HG03025 (cell line): ENCODE results near the gene ALDH16A1.

Source experiments
- ATAC-seq: cut with Tn5 transposase; IDR thresholded peaks from one replicate; pipeline ENCODE4 v1.9.1; 2021; ENCODE audit warnings: mild to moderate bottlenecking, moderate library complexity; ENCODE audit not compliant: unreplicated experiment, low FRiP score

The ALDH16A1 gene

DNA sequence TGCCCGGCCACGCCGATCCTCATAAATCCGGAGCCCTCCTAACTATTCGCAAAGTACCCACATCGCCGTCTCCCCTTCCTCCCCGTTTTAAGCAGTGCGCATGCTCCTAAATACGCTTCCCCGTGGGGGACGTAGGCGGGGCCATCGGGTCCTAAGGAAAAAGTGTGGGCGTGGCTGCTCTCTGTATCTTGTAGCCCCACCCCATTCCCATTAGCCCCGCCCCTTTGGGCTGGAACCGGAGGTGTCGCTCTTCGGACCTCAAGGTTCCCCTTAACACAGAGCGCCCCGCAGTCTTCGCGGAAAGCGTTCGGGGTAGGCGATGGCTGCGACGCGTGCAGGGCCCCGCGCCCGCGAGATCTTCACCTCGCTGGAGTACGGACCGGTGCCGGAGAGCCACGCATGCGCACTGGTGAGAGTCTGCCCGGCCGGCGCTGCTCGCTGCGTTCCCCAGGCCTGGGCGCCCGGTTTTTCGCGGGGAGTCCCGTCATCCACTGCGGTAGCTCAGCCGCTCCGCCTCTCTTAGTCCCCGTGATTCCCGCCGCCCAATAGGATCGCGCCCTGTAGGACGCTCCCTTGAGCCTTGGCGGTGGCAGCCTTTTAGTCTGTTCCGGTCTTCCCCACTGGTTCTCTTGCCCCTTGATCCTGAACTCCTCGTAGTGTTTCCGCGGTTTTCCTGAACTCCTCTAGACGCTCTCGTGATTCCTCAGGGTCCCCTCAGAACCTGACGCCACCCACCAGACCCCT lies at the start of gene ALDH16A1:
TSS of gene ALDH16A1 (plus strand) at position 213 of the 744 bp plus-strand sequence. CDS start at position 320, 107 bp downstream.
- ATAC-seq = peak; percentile 76

DNA sequence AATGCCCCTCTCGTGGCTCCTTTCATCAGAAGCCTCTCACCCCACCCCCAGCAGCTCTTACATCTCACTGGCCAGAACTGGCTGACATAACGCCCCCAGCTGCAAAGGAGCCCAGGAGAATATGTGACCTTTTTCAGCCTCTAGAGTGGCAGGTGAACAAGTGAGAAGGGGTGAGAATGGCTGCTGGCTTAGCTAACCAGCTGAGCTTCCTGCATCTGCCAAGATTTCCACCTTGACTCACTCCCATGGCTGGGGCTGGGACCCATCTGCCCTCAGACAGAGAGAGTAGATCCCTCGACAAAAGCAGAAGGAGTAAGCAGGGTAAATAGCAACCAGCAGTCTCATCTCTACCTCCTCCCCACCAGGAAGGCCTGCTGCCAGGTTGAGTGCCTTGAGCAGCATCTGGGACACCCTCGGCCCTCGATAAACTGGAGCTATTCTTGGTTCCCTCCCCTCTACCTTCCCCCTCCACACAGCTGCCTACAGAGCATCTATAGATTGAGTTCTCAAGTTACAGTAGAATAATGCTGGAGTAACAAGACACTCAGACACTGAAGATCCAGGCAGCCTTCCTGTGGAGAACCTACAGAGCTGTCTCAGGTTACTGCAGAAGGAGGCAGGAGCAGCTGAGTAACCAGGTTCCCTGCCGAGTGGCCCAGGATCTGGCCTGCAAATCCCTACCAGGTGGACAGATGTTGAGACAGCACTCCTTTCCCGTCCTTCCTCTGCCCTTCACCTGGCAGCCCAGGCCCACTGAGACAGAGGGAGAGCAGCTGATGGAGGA lies 49.4 kb upstream of the ALDH16A1 start:
- ATAC-seq = no peak

DNA sequence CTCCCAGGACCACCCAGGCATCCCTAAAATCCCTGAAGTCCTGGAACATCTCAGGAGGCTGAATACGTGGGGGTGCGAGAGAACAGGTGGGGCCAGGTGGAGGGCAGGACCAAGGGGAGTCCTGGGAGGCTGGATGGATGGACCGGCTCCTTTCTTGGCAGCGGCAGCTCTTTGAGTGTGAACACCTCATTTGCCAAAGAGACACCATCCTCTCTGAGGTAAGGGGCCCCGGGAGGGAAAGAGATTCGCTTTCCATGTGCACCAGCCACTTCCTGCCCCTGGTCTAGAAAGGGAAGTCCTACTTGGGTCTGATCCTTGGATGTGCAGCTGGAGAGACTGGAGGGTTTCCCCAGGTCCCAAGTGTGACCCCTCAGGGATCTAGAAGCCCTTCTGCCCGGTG lies 45.9 kb upstream of the ALDH16A1 start:
- no peak for ATAC-seq

DNA sequence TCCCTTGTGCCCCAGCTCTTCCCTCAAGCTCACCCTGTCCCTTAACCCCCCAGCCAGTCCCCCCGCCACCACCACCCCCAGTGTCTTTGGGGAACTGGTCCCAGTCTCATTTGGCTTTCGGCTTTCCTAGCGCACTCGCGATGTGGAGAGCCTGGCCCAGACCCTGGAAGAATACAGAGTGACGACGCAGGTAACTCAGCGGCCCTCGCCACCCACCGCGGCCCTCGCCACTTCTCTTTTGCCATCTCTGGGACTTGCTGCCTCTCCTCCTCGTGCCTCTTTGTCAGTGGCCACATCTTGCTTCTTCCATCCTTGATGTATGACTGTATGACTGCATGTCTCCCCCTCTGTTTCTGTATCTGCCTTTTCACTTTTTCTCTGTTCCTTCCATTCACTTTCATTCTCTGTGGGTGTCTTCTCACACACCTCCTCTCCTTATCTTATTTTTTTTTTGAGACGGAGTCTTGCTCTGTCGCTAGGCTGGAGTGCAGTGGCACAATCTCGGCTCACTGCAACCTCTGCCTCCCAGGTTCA lies 45.5 kb upstream of the ALDH16A1 start:
- no peak for ATAC-seq

DNA sequence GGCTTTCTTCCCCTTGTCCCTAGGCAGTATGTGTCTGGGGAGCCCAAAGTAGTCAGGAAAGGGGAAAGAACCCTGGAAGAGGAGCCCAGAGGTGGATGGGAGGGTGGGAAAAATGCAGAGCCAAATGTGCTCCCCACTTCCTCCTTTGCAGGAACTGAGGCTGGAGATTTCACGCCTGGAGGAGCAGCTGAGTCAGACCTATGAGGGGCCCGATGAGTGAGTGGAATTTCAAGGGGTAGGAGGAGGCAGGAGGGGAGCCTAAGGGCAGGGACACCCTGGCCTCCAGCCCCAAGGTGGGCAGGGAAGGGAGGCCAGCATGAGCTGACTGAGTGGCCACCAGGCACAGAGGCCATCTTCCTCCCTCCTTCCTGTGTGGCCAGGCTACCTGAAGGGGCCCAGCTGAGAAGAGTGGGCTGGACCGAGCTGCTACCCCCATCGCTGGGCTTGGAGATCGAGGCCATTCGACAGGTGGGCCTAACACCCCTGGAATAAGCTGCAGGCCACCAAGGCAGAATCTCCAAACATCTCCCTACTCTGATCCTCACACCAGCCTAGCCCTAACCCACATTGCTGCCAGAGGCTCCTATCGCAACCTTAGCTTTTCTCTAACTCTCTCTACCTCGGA lies 44.1 kb upstream of the ALDH16A1 start:
- no peak for ATAC-seq

DNA sequence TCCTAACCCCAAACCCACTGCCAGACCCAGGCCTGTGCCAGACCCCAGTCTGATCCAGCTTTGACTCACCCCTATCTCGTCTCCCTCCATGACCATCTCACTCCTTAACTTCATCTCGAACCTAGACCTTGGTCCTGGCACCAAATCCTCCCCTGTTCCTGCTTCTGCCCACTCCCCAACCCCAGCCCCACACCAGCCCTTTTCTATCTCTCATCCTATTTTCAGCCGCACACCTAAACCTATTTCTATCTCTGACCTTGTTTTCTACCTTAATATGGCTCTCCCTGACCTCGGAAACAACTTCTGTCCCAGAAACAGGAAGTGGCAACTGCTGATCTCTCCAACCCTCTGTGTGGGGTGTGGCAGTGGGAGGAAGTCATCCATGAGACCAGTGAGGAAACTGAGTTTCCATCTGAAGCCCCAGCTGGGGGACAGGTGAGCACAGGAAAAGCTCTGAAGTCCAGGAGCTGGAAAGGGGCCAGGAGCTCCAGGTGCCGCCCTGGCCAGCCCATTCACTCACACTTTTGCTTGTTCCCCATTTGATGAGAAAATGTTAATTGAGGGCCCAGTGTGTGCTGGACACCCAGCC lies 43.5 kb upstream of the ALDH16A1 start:
- ATAC-seq = no peak

DNA sequence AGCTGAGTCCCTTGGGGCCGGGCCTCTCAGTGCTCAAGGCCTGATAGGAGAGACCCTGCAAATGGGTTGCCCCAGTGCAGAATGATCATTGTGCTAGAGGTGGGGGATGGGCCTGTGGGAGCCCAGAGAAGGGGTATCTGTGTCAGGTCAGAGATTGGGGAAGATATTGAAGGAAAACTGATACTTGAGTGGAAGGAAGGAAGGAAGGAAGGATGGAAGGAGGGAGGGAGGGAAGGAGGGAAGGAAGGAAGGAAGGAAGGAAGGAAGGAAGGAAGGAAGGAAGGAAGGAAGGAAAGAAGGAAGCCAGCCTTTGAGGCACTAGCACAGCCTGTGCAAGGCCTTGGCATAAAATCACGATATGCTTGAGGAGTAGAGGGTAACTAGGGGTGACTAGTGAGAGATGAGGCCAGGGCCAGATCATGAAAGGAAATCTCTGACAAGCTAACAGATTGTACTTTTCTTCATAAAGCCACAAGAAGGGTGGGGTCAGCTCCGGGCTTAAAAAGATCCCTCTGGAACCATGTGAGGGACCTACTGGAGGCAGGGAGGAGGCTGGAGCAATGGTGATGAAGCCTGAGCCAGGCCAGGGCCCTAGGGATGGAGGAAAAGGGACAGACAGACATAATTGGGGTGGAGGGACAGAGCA lies 41.2 kb upstream of the ALDH16A1 start:
- no peak for ATAC-seq

DNA sequence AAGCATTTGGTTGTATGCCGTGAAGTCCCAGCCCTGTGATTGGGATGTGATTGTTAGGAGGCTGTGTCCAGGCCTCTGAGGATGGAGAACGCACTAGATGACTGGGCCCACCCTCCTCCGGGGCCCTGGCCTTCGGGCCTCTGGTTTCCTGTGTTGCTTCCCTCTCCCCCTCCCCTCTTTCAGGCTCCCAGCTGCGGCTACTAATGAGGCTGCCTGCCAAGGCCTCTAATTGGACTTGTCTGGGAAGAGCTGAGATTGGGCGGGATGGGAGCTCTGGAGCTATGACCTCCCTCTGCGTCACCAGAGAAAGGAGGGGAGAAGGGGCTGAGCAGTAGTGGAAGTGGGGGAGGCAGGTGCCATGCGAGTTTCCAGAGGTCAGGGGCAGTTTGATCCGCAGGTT lies 39.7 kb upstream of the ALDH16A1 start:
- no peak for ATAC-seq

DNA sequence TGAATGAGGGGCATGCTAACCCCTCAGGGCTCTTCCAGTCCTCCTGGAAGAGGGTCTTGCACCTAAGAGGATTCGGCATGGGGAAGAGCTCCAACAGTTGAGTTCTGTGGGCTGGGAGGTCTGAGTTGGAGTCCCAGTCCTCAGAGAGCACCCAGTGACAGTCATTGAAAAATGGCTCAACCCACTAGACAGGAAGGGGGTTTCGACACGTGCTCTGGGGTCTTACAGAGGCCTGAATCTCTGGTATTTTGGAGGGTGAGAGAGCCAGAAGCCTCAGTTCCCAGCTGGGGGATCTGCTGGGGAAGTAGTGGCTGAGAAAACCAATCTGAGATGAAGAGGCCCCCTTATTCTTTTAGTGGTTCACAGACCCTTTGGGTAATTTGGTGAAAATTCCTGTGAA lies 38.8 kb upstream of the ALDH16A1 start:
- no peak for ATAC-seq

DNA sequence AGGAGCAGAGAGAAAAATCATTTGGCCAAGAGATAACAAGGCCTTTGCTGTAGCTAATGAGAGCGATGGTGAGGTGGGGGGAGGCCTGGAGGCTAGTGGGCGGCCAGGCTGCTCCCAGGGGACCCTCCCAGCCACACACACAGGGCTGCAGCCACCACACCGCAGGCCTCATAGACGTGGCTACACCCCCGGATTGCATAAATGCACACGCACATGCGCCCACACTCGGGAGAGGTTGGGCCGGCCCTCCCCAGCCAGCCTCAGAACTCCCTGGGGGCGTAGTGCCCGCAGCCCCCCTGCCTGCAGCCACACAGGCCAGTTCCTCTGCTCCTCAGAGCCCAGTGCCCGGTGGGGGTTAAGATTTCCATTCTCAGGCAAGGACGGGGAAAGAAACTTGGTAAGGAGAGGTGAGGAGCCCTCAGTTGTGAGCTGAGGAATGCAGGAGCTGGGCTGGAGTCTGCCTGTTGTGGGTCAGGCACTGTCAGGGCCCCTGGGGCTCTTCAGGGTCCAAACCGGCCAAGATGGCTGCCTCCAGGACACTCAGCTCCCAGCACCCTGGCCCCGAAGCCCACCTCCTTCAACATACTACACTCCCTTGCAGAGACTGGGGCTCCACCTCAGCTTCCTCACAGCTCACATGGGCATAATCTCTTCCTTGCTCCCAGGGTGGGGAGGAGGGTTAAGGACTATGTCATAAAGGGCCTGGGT lies 37.8 kb upstream of the ALDH16A1 start:
- ATAC-seq = no peak

DNA sequence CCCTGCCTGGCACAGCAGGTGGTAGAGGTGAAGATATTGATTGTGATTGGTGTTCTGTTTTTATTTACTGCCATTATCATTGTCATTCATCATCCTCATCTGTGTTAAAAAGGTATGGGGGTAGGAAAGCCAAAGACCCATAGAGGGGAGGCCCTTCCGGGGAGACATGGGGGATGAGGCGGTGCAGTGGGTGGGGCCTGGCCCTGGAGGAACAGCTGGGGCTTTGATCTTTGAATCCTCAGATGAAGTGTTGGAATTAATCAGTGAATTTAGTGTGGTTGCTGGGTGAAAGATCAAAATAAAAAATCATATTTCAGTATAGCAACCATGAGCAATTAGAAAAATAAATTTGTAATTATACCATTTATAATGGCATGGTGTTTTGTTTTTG lies 37.2 kb upstream of the ALDH16A1 start:
- no peak for ATAC-seq

DNA sequence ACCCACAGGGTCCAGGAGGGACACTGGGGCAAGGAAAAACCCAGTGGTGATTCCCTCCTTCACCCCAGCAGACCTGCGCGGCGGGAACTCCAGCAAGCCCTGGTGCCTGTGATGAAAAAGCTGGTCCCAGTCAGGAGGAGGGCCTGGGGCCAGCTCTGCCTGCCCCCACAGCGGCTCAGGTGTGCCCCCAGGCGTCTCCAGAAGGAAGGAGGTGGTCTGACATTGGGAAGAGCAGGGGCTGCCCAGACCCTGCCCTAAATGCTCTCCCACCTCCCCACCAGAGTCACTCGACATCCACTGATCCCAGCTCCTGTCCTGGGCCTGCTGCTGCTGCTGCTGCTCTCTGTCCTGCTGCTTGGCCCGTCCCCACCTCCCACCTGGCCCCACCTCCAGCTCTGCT lies 35.9 kb upstream of the ALDH16A1 start:
- ATAC-seq = no peak

DNA sequence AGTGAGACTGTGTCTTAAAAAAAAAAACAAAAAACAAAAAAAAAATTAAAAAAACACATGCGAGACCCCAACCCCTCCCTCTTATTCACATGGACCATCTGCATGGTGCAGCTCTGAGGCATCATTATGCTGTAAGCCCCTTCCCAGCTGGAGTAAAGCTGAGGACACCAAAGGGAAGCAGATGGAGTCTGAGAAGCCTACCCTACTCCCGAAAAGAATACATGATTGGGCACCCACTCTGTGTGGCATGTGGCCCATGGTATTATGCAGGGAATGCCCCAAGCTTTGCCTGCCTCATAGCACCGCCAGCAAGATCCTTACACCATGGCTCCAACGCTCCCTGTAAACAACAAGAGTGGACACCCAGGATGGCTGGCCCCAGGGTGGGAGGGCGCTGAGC lies 34.5 kb upstream of the ALDH16A1 start:
- ATAC-seq = no peak

DNA sequence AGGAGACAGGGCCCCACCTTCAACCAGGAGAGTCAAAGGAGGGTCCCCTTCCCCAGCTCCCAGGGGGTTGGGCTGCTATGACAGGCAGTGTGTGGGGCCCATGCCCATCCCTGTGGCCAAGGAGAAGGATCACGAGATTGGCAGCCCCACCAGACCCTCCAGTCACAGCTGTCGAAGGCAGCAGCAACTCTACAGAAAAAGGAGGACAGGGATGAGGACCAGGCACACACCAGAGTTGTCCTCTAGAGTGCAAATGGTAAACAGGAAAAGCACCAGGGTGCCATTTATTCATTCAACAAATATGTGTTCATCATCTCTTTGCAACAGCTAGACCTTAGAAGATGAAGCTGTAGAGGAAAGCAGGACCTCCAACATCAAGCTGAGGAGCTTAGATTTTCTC lies 33.9 kb upstream of the ALDH16A1 start:
- ATAC-seq = no peak

DNA sequence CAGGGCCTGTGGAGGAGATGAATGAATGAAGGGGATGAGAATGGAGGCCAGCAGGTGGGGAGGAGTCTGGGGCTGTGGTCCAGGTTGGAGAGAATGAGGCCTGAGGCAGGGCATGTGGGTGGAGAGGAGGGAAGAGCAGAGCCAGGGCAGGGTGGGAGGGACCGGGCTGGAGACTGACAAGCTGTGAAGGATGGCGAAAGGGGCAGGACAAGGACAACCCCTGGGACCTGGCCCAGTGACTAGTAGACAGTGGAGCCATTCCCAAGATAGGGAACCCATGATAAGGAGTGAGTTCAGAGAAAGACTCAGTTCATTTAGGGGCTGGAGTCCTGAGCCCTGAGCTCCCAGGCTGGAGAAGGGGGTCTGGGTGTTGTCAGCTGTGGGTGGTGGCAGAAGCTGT lies 32.8 kb upstream of the ALDH16A1 start:
- no peak for ATAC-seq

DNA sequence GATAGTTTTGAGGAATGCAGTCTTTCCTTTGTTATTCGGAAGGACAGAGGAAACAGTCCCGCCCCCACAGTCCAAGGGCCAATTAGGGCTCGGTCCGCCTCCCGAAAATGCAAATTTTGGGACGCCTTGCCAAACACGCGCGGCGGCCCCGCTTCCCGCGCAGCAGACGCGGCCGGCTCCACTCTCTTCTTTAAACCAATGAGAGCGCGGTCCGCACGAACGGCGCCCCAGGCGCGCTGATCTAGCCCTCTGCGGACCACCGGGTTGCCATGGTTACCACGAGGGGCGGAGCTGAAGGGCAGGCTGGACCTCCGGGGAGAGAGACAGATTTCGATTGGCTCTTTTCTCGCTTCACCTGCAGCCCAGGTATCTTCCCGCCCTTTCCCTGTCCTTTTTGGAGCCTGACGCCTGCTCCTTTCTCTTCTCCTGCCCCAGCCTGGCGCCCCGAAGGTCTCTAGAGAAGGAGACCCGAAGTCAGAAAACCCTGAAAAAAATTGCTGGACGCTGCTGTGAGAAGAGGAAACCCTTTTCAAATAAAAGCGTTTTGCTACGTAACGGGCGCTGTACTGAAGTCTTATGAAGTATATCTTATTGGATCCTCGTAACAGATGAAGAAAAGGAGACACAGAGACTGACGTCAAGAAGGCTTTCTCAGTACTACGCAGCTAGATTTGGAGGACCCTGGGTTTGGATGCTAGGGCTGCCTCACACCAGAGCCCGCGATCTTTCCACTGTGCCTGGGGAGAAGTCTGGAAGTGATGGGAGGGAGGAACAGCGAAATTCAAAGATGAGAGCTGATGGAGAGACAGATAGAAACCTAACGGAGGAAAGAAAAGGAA lies 31.8 kb upstream of the ALDH16A1 start:
- ATAC-seq = no peak

DNA sequence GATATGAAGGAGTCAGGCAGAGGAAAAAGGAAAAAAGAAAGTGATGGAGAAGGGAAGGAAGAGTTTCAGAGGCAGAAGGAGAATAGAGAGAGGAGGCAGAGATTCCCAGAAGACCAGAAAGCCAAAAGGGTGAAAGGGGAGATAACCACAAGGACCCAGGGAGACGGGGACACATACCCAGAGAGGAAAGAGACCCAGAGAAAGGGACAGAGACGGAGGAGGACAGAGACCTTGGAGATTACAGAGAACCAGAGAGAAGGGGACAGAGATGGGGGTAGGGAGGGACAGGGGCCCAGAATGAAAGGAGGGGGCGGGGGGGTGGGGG lies 31.2 kb upstream of the ALDH16A1 start:
- ATAC-seq = no peak

DNA sequence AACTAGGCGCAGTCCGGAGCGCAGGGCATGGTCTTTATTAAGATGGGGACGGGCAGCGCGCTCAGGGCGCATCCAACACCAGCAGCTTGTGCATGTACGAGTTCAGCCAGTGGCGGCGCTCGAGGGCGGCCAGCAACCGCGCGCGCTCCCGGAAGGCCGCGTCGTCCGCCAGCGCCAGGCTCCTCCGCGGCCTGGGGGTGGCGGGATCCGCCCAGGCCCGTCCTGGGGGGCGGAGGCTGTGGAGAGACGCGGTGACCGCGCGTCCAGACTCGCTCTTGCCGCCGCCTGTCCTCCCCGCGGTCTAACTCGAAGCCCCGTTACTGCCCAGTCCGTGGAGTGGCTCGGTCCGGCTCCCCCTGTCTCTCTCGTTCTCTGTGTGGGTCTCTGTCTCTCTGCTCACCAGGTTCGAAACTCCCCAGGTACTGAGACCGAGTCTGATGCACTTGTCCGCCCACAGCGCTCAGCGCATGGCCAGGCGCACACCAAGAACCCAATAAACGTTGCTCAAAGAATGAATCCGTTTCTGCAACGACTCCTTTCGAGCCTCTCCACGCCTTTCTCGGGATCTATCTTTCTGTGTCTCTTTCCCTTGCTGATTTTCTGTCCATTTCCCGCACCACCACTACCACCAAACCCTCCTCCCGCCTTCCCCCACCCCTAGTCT lies 30.5 kb upstream of the ALDH16A1 start:
- no peak for ATAC-seq
